GM18858 (cell line): Measurements from ENCODE around the gene DLK1.

Source experiments
- ATAC-seq: cut with Tn5 transposase; IDR thresholded peaks from one replicate; pipeline ENCODE4 v1.9.1; 2021; ENCODE audit not compliant: unreplicated experiment

The DLK1 gene

DNA sequence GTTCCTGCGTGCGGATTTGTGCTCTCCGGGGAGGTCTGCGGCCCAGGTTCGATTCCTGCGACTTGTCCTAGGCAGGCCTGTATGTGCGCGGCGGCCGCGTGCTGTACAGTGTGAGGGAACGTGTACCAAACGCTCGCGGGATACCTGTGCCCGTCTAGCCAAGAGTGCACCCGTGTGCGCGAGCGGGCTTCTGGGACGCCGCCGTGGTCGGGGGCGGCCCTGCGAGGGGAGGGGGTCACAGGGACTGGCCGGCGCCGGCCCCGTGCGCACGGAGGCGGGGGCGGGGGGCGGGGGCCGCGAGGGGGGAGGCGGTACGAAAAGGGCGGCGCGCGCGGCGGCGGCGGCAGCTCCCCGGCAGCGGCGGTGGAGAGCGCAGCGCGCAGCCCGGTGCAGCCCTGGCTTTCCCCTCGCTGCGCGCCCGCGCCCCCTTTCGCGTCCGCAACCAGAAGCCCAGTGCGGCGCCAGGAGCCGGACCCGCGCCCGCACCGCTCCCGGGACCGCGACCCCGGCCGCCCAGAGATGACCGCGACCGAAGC, at the start of gene DLK1:
TSS of gene DLK1 (plus strand) at position 343 of the 536 bp plus-strand sequence. CDS start at position 520, 177 bp downstream.
- ATAC-seq = no peak

DNA sequence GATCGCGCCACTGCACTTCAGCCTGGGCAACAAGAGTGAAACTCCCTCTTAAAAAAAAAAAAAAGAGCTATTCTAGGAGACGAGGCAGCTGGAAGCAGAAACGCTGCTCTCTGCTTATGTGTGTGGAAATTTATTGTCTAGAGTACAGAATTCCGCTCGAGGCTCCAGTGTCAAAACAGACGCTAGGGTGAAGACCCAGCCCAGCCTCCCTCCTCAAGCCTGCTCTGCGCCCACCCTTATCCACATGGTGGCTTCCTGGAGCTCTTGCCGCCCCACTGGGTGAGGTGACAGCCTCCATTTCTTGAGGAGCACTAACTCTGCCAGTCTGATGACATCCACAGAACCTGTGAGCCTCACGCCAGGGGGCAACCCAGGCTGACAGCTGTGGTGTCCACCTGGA, 49.5 kb upstream of the DLK1 start:
- no peak for ATAC-seq

DNA sequence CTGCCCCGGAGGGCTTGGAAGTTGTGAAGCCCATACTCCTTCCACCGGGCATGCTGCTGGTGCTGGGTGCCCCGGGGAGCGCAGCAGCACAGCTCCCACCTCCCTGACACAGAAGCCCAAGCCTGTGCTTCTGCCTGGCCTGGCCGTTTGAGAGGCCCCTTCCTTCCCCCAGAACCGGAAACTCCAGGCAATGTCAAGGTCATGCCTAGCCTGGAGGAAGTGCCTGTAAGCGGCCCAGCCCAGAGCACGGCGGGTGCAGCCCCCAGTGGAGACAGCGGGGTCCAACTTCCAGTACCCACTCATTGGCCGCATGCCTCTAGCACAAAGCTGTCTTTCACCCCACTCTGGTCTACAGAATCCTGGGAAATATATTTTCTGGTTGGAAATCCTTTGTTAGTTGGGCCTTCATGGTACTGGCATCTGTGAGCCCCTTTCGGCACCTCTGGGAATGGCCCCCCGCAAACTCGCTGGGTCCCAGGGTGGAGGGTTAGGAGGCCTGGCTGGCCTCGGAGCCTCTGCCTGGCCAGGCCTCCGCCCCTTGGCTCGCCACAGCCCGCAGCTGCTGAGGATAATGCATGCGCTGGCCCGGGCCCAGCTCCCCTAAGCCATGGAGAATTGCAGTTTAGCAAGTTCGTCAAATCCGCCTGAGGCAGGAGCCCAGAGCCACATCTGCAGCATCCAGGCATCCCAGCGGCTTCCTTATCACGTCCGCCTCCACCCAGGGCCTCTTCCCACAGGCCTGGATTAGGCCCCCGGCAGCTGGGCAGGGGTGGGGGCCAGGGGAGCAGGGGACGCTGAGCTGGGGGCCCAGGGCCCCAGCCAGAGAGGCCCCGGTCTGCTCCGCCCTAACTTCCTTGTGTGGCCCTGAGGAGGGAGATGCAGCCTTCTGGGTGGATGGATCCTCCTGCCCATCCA, 48.9 kb upstream of the DLK1 start:
- ATAC-seq = no peak

- ATAC-seq = no peak
These were observed 48.2 kb upstream of the DLK1 start for GRCh38 chr14:100678469-100678828.

- ATAC-seq = no peak
These were observed 47.5 kb upstream of the DLK1 start for GRCh38 chr14:100679153-100679552.

DNA sequence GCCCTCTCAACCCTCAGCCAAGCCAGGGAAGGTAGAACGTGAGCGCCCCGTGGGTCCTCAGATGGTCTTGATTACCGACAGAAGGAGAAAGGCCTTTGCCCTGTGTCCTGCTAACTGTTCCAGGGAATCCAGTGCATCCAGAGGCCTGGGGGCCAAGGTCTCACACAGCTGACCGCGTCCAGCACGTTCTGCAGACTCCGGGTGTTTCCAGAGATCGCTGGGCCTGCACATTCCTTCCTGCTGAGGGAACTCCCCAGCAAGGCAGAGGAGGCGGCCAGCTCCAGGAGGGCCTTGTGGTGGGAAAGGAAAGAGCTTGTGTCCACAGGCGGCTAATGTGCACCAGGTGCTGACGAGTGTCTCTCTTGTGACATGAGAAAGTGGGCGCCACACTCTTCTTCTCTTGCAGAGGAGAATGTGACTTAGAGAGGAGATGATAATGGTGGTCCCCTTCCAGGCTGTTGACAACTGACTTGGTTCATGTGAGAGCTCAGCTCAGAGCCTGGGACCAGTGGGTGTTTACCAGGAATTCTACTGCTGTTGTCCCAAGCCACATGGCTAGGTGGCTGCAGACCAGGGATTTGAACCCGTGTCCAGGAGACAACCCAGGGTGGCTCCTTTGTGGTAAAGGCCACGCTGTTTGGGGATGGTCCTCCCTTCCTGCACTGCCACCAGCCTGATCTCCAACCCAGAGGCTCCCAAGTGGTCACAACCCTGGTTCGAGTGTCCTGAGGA, 46.8 kb upstream of the DLK1 start:
- no peak for ATAC-seq

DNA sequence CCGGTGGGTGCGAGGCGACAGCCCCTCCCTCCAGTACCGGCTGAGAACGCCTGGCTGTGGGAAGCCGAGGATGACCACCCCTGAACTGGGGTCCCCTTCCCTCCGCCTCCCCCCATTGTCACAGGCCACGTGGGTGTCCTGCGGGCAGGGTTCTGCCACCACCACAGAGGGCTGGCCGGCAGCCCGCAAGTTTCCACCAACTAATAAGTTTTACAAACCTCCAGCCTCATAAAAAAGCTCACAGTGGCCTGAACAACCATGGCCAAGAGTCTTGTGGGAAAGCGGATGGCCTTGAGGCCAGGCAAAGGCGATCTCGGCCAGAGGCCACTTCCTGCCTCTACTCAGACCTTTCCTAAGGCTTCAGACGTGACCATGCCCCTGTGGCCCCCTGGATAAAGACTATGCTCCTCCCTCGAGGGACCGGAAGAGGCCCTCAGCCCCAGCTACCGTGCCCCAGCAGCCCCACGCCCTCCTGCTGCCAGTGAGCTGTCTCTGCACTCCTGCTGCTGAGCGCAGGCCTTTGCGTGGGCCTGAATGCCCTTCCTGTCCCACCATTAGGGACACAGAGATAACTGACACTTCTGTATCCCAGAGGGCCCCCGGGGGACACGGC, 46.1 kb upstream of the DLK1 start:
- no peak for ATAC-seq

DNA sequence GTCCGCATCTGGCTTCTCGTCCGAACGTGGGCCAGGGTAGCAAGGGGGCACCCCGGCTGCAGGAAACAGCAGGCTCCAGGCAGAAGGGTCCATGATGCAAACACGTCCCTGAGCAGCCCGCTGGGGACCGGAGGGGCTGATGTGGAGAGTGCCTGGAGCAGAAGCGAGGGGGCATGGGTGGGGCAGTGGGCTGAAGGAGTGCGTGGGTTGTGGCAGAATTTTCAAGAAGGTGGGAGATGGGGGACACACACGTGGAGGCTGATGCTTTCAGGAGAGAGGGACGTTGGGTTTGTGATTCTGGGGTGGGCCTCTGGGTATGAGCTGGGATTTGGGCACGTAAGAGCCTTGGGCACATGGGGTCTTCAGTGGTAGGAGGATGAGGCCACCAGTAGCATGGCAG, 45.6 kb upstream of the DLK1 start:
- no peak for ATAC-seq

GRCh38 chr14:100682749-100683148, 43.9 kb upstream of the DLK1 start:
- ATAC-seq = no peak

- ATAC-seq = no peak
These were observed 43.1 kb upstream of the DLK1 start for GRCh38 chr14:100683578-100683977.

- ATAC-seq = no peak
These were observed 42.5 kb upstream of the DLK1 start for GRCh38 chr14:100684154-100684553.

GRCh38 chr14:100684961-100685360, 41.7 kb upstream of the DLK1 start:
- no peak for ATAC-seq

GRCh38 chr14:100686858-100687257, 39.8 kb upstream of the DLK1 start:
- ATAC-seq = no peak

DNA sequence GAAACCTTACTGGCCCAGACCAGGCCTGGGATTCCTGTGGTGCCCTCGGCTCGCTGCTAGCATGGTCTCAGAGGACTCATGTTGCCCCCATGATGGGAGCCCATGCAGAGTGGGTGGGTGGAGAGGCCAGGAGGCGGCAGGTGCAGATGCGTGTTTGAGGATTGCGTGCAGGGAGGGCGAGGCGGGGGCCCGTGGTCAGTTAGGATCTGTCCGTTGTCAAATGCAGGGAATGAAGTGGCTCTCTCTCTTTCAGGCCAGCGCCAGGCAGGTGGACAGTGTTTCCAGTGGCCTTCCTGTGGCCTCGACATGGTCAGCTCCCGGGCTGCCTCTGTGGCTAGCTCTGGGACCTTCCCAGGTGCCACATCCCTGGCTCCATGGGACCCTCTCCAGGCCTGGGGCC, 39.3 kb upstream of the DLK1 start:
- no peak for ATAC-seq

GRCh38 chr14:100688051-100688450, 38.6 kb upstream of the DLK1 start:
- no peak for ATAC-seq

GRCh38 chr14:100688598-100689461, 37.9 kb upstream of the DLK1 start:
- ATAC-seq = no peak

- no peak for ATAC-seq
These were observed 36.0 kb upstream of the DLK1 start for GRCh38 chr14:100690672-100691071.

GRCh38 chr14:100691395-100692056, 35.2 kb upstream of the DLK1 start:
- no peak for ATAC-seq

DNA sequence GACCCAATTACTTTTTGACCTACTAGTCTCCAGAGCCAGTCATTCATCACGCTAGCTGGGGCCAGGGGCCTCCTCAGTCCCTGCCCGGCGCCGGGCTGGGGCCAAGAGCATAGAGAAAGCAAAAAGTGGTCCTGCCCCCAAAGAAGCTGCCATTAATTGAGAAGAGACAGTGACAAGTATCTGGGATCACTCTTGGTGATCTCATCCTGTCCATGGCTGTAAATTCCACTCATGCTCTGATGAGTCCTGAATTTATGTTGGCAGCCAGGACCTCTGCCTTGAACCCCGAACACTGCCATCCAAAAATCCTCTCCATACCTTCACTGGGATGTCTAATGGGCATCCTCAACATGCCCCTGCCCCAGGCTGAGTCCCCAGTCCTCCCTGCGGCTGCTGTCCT, 34.4 kb upstream of the DLK1 start:
- no peak for ATAC-seq
